GM21529 (cell line): Measurements from ENCODE around the gene RNF113B.

Source experiments
- ATAC-seq: cut with Tn5 transposase; IDR thresholded peaks from one replicate; pipeline ENCODE4 v1.9.1; 2021; ENCODE audit not compliant: unreplicated experiment

RNF113B gene

DNA sequence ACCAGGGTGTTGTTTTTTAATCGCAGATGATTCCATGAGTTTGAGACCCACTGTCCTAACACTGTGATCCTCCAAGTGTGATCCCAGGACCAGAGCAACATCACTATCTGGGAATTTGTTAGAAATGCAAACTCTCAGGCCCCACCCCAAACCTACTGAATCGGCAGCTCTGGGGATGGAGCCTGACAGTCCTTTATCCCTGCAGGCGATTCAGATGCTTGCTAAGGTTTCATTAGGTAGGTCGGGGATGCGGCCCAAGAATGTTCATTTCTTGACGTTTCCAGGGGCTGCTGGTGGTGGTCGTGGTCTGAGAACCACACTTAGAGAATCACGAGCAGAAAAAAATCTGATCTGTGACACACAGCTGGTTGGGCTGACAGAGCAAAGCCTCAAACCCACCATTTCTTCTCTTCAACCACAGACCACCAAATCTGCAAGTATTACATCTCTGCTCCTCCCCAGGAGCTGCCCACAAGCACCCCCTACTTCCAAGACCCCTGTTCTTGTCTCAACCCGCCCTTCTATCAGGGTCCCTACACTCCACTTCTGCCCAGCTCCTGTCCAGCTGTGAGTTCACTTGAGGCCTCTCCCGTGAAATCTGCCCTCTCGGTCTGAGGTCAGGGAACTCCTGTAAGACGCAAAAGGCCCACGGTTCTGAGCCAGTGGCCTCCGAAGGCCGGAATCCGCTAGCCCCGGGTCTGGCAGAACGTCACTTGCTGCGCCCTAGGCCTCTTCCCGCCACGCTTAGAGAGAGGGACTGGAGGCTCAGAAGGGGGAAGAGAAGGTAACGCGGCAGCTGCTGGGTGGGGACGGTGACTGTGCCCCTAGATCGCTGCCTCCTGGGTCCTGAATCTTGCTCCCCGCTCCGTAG lies 35.3 kb downstream of the RNF113B start:
- ATAC-seq: peak; percentile 3

- ATAC-seq: no peak
Observed at GRCh38 chr13:98141091-98141490, 36.0 kb downstream of the RNF113B start.

GRCh38 chr13:98134901-98135300 lies 42.2 kb downstream of the RNF113B start:
- no peak for ATAC-seq

DNA sequence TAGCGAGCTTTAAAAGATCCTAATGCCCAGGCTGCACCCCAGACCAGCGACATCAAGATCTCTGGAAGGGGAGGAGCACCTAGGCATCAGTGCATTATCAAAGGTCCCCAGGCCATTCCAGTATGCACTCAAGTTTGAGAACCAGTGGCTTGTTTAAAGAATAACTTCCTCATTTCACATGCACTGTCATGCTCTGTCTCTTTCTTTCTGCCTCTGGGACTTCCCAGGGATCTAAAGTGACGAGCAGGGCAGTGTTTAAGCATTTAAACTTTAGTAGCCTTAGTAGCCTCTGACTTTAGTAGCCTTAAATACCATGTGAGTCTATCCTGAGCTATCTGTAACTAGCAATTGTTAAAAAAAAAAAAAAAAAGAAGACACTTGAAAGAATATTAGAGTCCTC lies 43.1 kb downstream of the RNF113B start:
- ATAC-seq: peak; percentile 97

DNA sequence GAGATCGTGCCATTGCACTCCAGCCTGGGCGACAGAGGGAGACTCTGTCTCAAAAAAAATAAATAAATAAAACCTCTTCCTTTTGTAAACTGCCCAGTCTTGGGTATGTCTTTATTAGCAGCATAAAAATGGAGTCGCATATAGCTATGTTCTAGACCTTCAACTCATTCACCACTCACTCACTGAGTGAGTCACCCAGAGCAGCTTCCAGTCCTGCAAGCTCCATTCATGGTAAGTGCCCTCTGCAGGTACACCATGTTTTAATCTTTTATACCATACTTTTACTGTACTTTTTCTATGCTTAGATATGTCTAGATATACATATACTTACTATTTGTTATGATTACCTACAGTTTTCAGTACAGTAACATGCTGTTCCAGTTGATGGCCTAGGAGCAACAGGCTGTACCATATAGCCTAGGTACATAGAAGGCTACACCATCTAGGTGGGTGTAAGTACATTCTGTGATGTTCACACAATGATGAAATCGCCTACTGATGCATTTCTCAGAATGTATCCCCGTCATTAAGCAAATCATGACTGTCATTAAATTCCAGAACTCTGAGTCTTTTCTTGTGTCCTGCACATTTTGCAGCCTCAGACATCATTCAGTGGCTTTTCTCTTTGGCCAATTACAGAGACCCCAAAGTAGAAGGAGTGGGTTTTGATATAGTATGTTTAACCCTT lies 47.9 kb downstream of the RNF113B start:
- ATAC-seq: no peak
